Common myeloid progenitor, CD34-positive (primary cell): ENCODE data around the gene MYOG.

Source experiments
- CTCF ChIA-PET: fragments of 350-600 bp; sonication (Branson Sonifier 250); formaldehyde crosslinking; loops from one replicate; lab custom pipeline; 2021; ENCODE audit warnings: antibody characterized with exemption; lab: Charles Lee
- POLR2A ChIA-PET: fragments of 350-600 bp; sonication (Branson Sonifier 250); formaldehyde crosslinking; loops from one replicate; lab custom pipeline; 2021; ENCODE audit warnings: antibody characterized with exemption; lab: Charles Lee
- DNase-seq, 3 donors: peaks; one replicate each; pipeline versions ENCODE4 v3.0.0 to v3.0.0-alpha.2; 2013
- H3K27ac ChIP-seq, 2 experiments: 1 replicate in 1 of 2; 2 replicates in 1 of 2; pipeline ENCODE4 v1.7.0; 2013; ENCODE audit warnings: inconsistent platforms in 2 of 2, low read length in 2 of 2, mild to moderate bottlenecking in 2 of 2, low read depth in 1 of 2, moderate library complexity in 1 of 2; ENCODE audit not compliant: severe bottlenecking in 2 of 2, insufficient read depth in 1 of 2, poor library complexity in 1 of 2
- H3K27me3 ChIP-seq, 5 experiments: replicated peaks in 2 of 5; 1 replicate in 3 of 5; 2 replicates in 2 of 5; pipeline versions ENCODE4 v1.6.1 to v1.7.0; 2013; ENCODE audit warnings: low read length in 4 of 5, mild to moderate bottlenecking in 2 of 5, moderate library complexity in 2 of 5, inconsistent platforms in 1 of 5; ENCODE audit not compliant: insufficient read depth in 5 of 5, control insufficient read depth in 4 of 5
- H3K36me3 ChIP-seq, 4 experiments: 1 replicate in 2 of 4; 2 replicates in 2 of 4; pipeline versions ENCODE4 v1.6.1 to v1.7.0; 2013; ENCODE audit warnings: low read length in 3 of 4, control low read depth in 1 of 4, mild to moderate bottlenecking in 1 of 4; ENCODE audit not compliant: control insufficient read depth in 4 of 4, insufficient read depth in 4 of 4
- H3K4me1 ChIP-seq, 4 experiments: 1 replicate in 3 of 4; 2 replicates in 1 of 4; pipeline versions ENCODE4 v1.6.1 to v1.7.1; 2013; ENCODE audit warnings: low read length in 3 of 4, mild to moderate bottlenecking in 3 of 4, control low read depth in 1 of 4, inconsistent platforms in 1 of 4, moderate library complexity in 1 of 4; ENCODE audit not compliant: control insufficient read depth in 4 of 4, insufficient read depth in 4 of 4; ENCODE audit errors: control extremely low read depth in 1 of 4
- H3K4me3 ChIP-seq, 7 experiments: 1 replicate in 4 of 7; 2 replicates in 3 of 7; pipeline versions ENCODE4 v1.5.1 to v1.7.0; 2013; ENCODE audit warnings: mild to moderate bottlenecking in 7 of 7, low read length in 6 of 7, moderate library complexity in 6 of 7, inconsistent platforms in 2 of 7, low read depth in 2 of 7, control low read depth in 1 of 7; ENCODE audit not compliant: insufficient read depth in 4 of 7, control insufficient read depth in 1 of 7; ENCODE audit errors: extremely low read depth in 1 of 7
- H3K9me3 ChIP-seq, 5 experiments: 1 replicate in 4 of 5; 2 replicates in 1 of 5; pipeline versions ENCODE4 v1.6.1 to v1.7.1; 2013; ENCODE audit warnings: low read length in 4 of 5, mild to moderate bottlenecking in 2 of 5, inconsistent platforms in 1 of 5, low read depth in 1 of 5, moderate library complexity in 1 of 5; ENCODE audit not compliant: control insufficient read depth in 4 of 5, insufficient read depth in 2 of 5; ENCODE audit errors: control extremely low read depth in 1 of 5
- WGBS: methylation state at CpG from one replicate; pipeline ENCODE4 v1.1.5; 2013; ENCODE audit not compliant: insufficient coverage; 5-methylcytosine and 5-hydroxymethylcytosine counted together

The MYOG gene

GRCh38 chr1:203083463-203083921, 2.3 kb downstream of the MYOG start:
- no peaks in the 10 kb centered on the region for H3K9me3 ChIP-seq
- DNase-seq = no peak
- H3K36me3 ChIP-seq = no peaks in the 10 kb centered on the region
- H3K27me3 ChIP-seq = peaks cover 0 to 12% (median 0%) of the 10 kb centered on the region in 5 experiments
- 97% methylated on average over 11 of the region's 11 CpGs for WGBS
- ChIA-PET CTCF (interaction anchor here (1.2 to 2.7 kb wide), 6 partner anchors 18 to 95 kb away, joined by 3 to 8 read pairs (median 4); no protein-coding TSS in a partner anchor), POLR2A (no interaction called here)
- no peak overlapping the region for H3K27ac ChIP-seq
- peaks cover 0 to 7% (median 4%) of the 10 kb centered on the region in 4 experiments for H3K4me1 ChIP-seq
- no peak overlapping the region for H3K4me3 ChIP-seq

GRCh38 chr1:203082571-203083462, 3.0 kb downstream of the MYOG start:
- H3K4me3 ChIP-seq = peak overlapping the region in 2 of 7 experiments; percentile 6 to 7
- peaks cover 0 to 7% (median 4%) of the 10 kb centered on the region in 4 experiments for H3K4me1 ChIP-seq
- CTCF ChIA-PET = interaction anchor here (0.9 to 2.7 kb wide), 8 partner anchors 16 to 96 kb away, joined by 3 to 8 read pairs (median 4); no protein-coding TSS in a partner anchor
- H3K27me3 ChIP-seq = peaks cover 0 to 12% (median 0%) of the 10 kb centered on the region in 5 experiments
- POLR2A ChIA-PET = interaction anchor here (0.6 kb wide), 1 partner anchor 159 kb away, joined by 3 read pairs; no protein-coding TSS in a partner anchor
- no peaks in the 10 kb centered on the region for H3K9me3 ChIP-seq
- H3K36me3 ChIP-seq = no peaks in the 10 kb centered on the region
- WGBS = 84% methylated on average over 6 of the region's 11 CpGs
- no peak for DNase-seq
- no peak overlapping the region for H3K27ac ChIP-seq

DNA sequence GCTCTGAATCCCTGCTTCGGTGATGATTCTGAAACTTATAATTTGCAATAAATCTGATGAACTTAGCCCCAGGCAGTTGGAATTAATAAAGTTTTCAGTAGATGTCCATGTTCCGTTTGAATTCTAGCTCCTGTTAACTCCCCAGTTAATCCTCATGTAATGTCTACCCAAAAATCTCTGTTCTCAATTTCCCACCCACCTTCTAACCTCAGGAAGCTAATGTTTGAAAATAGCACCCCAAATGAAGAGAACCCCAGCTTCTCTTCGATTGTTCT, 3.6 kb downstream of the MYOG start:
- CTCF ChIA-PET = interaction anchor here (0.9 to 2.6 kb wide), 6 partner anchors 16 to 88 kb away, joined by 3 to 8 read pairs (median 4); no protein-coding TSS in a partner anchor
- POLR2A ChIA-PET = no interaction called here
- Histone ChIP-seq H3K9me3 (no peaks in the 10 kb centered on the region), H3K27ac (no peak overlapping the region), H3K36me3 (no peaks in the 10 kb centered on the region), H3K4me3 (no peak overlapping the region), H3K4me1 (peaks cover 0 to 7% (median 4%) of the 10 kb centered on the region in 4 experiments), H3K27me3 (peaks cover 0 to 16% (median 0%) of the 10 kb centered on the region in 5 experiments)
- WGBS = 87% methylated on average over 3 of the region's 3 CpGs
- no peak for DNase-seq

GRCh38 chr1:203081465-203082230, 4.2 kb downstream of the MYOG start:
- Histone ChIP-seq H3K36me3 (no peaks in the 10 kb centered on the region), H3K4me3 (no peak overlapping the region), H3K27me3 (peaks cover 0 to 20% (median 0%) of the 10 kb centered on the region in 5 experiments), H3K9me3 (no peaks in the 10 kb centered on the region), H3K27ac (no peak overlapping the region), H3K4me1 (peaks cover 0 to 7% (median 4%) of the 10 kb centered on the region in 4 experiments)
- CTCF ChIA-PET = interaction anchor here (0.9 to 2.6 kb wide), 6 partner anchors 17 to 89 kb away, joined by 3 to 8 read pairs (median 4); no protein-coding TSS in a partner anchor
- POLR2A ChIA-PET = no interaction called here
- DNase-seq = no peak
- WGBS = 83% methylated on average over 8 of the region's 9 CpGs

- ChIA-PET CTCF (interaction anchor here (1.1 kb wide), 1 partner anchor 10 kb away, joined by 4 read pairs; no protein-coding TSS in a partner anchor), POLR2A (no interaction called here)
- peaks cover 0 to 18% (median 15%) of the 10 kb centered on the region in 4 experiments for H3K4me1 ChIP-seq
- H3K27me3 ChIP-seq = peaks cover 0 to 24% (median 0%) of the 10 kb centered on the region in 5 experiments
- no peaks in the 10 kb centered on the region for H3K36me3 ChIP-seq
- 100% methylated on average over 4 of the region's 5 CpGs for WGBS
- DNase-seq = no peak
- no peak overlapping the region for H3K27ac ChIP-seq
- no peak overlapping the region for H3K4me3 ChIP-seq
- H3K9me3 ChIP-seq = no peaks in the 10 kb centered on the region
Observed at GRCh38 chr1:203080456-203080855, 5.4 kb downstream of the MYOG start.

GRCh38 chr1:203078478-203078877, 7.3 kb downstream of the MYOG start:
- POLR2A ChIA-PET = interaction anchor here (0.6 to 0.7 kb wide), 2 partner anchors 21 to 190 kb away, joined by 3 to 4 read pairs; no protein-coding TSS in a partner anchor
- Histone ChIP-seq H3K27me3 (peaks cover 0 to 33% (median 2%) of the 10 kb centered on the region in 5 experiments), H3K4me1 (peaks cover 0 to 27% (median 20%) of the 10 kb centered on the region in 4 experiments), H3K36me3 (no peaks in the 10 kb centered on the region), H3K27ac (no peak overlapping the region), H3K4me3 (no peak overlapping the region), H3K9me3 (no peaks in the 10 kb centered on the region)
- no CpG with 5 or more reads among the region's 3 CpGs for WGBS
- DNase-seq = no peak
- CTCF ChIA-PET = interaction anchor here (0.9 to 2.9 kb wide), 4 partner anchors 16 to 191 kb away, joined by 3 to 7 read pairs (median 4); no protein-coding TSS in a partner anchor
